NCI-H1930 (cell line): Measurements from ENCODE around the gene PERP.

Source experiments
- DNase-seq, 2 experiments: peaks; one replicate each; lab custom pipeline; 2025; lab: John Stamatoyannopoulos, UW

PERP gene

GRCh38 chr6:138044972-138045371, 62.2 kb downstream of the PERP start:
- DNase-seq = no peak

GRCh38 chr6:138044458-138044857, 62.8 kb downstream of the PERP start:
- no peak for DNase-seq
